ENCODE results near the gene LIN9. TPM values are rescaled to one million over a fixed set of nuclear protein-coding genes. Genes with fewer than 3 reads are reported as not detected.
"Not testable (repeated sequence)": the region's sequence is repeated elsewhere in the genome, so short reads cannot be mapped to it uniquely, and the experiment has no call there.

Gene LIN9
- total and polyA plus RNA-seq, 2 donors from 2014 or later = 0.73 to 2.7 TPM

DNA sequence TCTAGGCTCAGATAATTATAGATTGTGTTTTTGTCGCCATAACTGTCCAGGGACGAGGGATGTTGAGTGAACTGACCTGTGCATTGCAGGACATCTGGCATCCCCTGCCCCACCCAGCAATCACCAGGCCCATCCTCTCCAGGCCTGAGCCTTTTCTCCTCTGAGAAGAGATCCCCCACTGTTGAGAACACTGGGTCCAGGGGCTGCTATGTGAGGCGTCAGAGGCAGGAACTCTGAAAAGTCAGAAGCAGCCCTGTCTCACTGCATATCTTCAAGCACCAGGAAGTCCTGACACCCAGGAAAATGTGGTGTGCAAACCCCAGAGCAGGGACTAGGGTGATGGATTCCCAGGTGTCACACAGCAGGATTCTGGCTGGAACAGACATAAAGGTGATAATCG, 105.3 kb downstream of the LIN9 start:
- intact Hi-C loops (cut with DNase I) = no loop called here
- FAIRE-seq = no peak
- TF ChIP-seq CTCF (IDR thresholded peaks at IDR 0.05; ENCODE audit: borderline replicate concordance, extremely low read depth, insufficient read depth) = no peak

GRCh38 chr1:226203240-226203639, 105.7 kb downstream of the LIN9 start:
- intact Hi-C loops (cut with DNase I) = no loop called here
- H3K4me1 ChIP-seq (ENCODE audit: control insufficient read depth in 2 of 3, insufficient read depth in 2 of 3, low read depth in 1 of 3, low read length in 3 of 3) = no peaks in the 10 kb centered on the region
- no peak overlapping the region for H3K9ac ChIP-seq (ENCODE audit: low read length in 3 of 3)
- no peak for TF ChIP-seq CTCF (IDR thresholded peaks at IDR 0.05; ENCODE audit: borderline replicate concordance, extremely low read depth, insufficient read depth)
- no peaks in the 10 kb centered on the region for H3K9me3 ChIP-seq (ENCODE audit: control insufficient read depth in 2 of 3, insufficient read depth in 1 of 3, low read length in 3 of 3)
- no peak for DNase-seq
- H3K4me3 ChIP-seq (ENCODE audit: low read length in 3 of 3) = no peak overlapping the region
- FAIRE-seq = no peak
- no peaks in the 10 kb centered on the region for H3K27me3 ChIP-seq (ENCODE audit: control insufficient read depth, insufficient read depth, low read length)
- no peaks in the 10 kb centered on the region for H3K36me3 ChIP-seq (ENCODE audit: control insufficient read depth in 2 of 3, insufficient read depth in 3 of 3, low read length in 3 of 3)
- H3K27ac ChIP-seq (ENCODE audit: low read depth in 2 of 2, low read length in 2 of 2) = no peak overlapping the region

More for the DNA sequence above, 105.3 kb downstream of the LIN9 start:
- no peaks in the 10 kb centered on the region for H3K36me3 ChIP-seq (ENCODE audit: control insufficient read depth in 2 of 3, insufficient read depth in 3 of 3, low read length in 3 of 3)
- no peaks in the 10 kb centered on the region for H3K9me3 ChIP-seq (ENCODE audit: control insufficient read depth in 2 of 3, insufficient read depth in 1 of 3, low read length in 3 of 3)
- H3K4me3 ChIP-seq (ENCODE audit: low read length in 3 of 3) = no peak overlapping the region
- no peak overlapping the region for H3K9ac ChIP-seq (ENCODE audit: low read length in 3 of 3)
- H3K27ac ChIP-seq (ENCODE audit: low read depth in 2 of 2, low read length in 2 of 2) = no peak overlapping the region
- no peaks in the 10 kb centered on the region for H3K27me3 ChIP-seq (ENCODE audit: control insufficient read depth, insufficient read depth, low read length)
- no peak for DNase-seq
- no peaks in the 10 kb centered on the region for H3K4me1 ChIP-seq (ENCODE audit: control insufficient read depth in 2 of 3, insufficient read depth in 2 of 3, low read depth in 1 of 3, low read length in 3 of 3)

GRCh38 chr1:226202666-226203065, 106.3 kb downstream of the LIN9 start:
- H3K9me3 ChIP-seq (ENCODE audit: control insufficient read depth in 2 of 3, insufficient read depth in 1 of 3, low read length in 3 of 3); intact Hi-C loops (cut with DNase I); H3K36me3 ChIP-seq (ENCODE audit: control insufficient read depth in 2 of 3, insufficient read depth in 3 of 3, low read length in 3 of 3); H3K9ac ChIP-seq (ENCODE audit: low read length in 3 of 3); H3K4me1 ChIP-seq (ENCODE audit: control insufficient read depth in 2 of 3, insufficient read depth in 2 of 3, low read depth in 1 of 3, low read length in 3 of 3); H3K4me3 ChIP-seq (ENCODE audit: low read length in 3 of 3); H3K27ac ChIP-seq (ENCODE audit: low read depth in 2 of 2, low read length in 2 of 2); FAIRE-seq; H3K27me3 ChIP-seq (ENCODE audit: control insufficient read depth, insufficient read depth, low read length); DNase-seq: not testable (repeated sequence)

DNA sequence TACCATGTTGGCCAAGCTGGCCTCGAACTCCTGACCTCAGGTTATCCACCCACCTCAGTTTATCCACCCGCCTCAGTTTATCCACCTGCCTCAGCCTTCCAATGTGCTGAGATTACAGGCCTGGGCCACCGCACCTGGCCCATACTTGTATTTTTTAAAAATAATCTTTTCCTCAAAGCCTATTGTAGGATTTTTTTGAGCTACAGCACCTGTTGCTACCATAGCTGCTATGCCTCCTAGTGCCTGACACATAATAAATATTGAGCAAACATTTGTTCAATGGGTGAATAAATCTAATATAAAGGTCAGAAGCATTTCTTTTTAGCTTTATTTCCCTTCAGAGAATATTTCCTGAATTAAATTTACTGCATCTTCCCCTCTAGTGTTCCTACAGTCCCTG, 106.7 kb downstream of the LIN9 start:
- H3K27me3 ChIP-seq (ENCODE audit: control insufficient read depth, insufficient read depth, low read length) = no peaks in the 10 kb centered on the region
- H3K4me1 ChIP-seq (ENCODE audit: control insufficient read depth in 2 of 3, insufficient read depth in 2 of 3, low read depth in 1 of 3, low read length in 3 of 3) = no peaks in the 10 kb centered on the region
- TF ChIP-seq CTCF (IDR thresholded peaks at IDR 0.05; ENCODE audit: borderline replicate concordance, extremely low read depth, insufficient read depth) = no peak
- H3K9me3 ChIP-seq (ENCODE audit: control insufficient read depth in 2 of 3, insufficient read depth in 1 of 3, low read length in 3 of 3) = no peaks in the 10 kb centered on the region
- DNase-seq (no peak), FAIRE-seq (no peak)
- no peak overlapping the region for H3K27ac ChIP-seq (ENCODE audit: low read depth in 2 of 2, low read length in 2 of 2)
- H3K9ac ChIP-seq (ENCODE audit: low read length in 3 of 3) = no peak overlapping the region
- intact Hi-C loops (cut with DNase I) = no loop called here
- no peaks in the 10 kb centered on the region for H3K36me3 ChIP-seq (ENCODE audit: control insufficient read depth in 2 of 3, insufficient read depth in 3 of 3, low read length in 3 of 3)
- no peak overlapping the region for H3K4me3 ChIP-seq (ENCODE audit: low read length in 3 of 3)
